ENCODE measurements around the gene LRRC52. TPM values are rescaled to one million over a fixed set of nuclear protein-coding genes. Genes with fewer than 3 reads are reported as not detected.

LRRC52 gene
- total and polyA plus RNA-seq, 9 of the 15 experiments (the other 6 are each of a cell fraction or from before 2014, with no cell fraction given), result not detected

- CTCF ChIA-PET (ENCODE audit: low intra/inter-chr PET ratio), result no interaction called here
- intact Hi-C loops (cut with micrococcal nuclease), result no loop called here
- no TSS peak for BruUV-seq (replicated peaks)
These were observed 6.3 kb upstream of the LRRC52 start for GRCh38 chr1:165537356-165538109.

GRCh38 chr1:165539306-165539705, 4.5 kb upstream of the LRRC52 start:
- 0% methylated on average over 4 of the region's 4 CpGs for WGBS (ENCODE audit: insufficient coverage, low coverage, missing lambda C conversion rate)
- intact Hi-C loops (cut with micrococcal nuclease), result no loop called here
- no peak for FAIRE-seq
- ChIA-PET CTCF (ENCODE audit: low intra/inter-chr PET ratio) (no interaction called here), POLR2A (interaction anchor here (1.0 to 1.2 kb wide), 2 partner anchors 10 to 13 kb away, joined by 3 read pairs; no protein-coding TSS in a partner anchor)
- Histone ChIP-seq H2AFZ (ENCODE audit: low read depth, low read length) (no peak overlapping the region), H3K79me2 (ENCODE audit: control insufficient read depth, insufficient read depth, low read length) (no peaks in the 10 kb centered on the region), H3K4me3 (no peak overlapping the region), H3K9ac (ENCODE audit: insufficient read depth in 1 of 2, low read depth in 2 of 2, low read length in 2 of 2) (no peak overlapping the region), H3K36me3 (ENCODE audit: control insufficient read depth, insufficient read depth, low read length) (no peaks in the 10 kb centered on the region), H4K20me1 (replicated peaks; ENCODE audit: control insufficient read depth, insufficient read depth, low read length) (no peaks in the 10 kb centered on the region), H3K27me3 (ENCODE audit: control insufficient read depth in 2 of 2, insufficient read depth in 2 of 2, low read length in 2 of 2) (peaks cover 3 to 20% of the 10 kb centered on the region in 2 experiments), H3K4me2 (ENCODE audit: insufficient read depth, low read length) (no peak overlapping the region), H3K27ac (ENCODE audit: extremely low read depth, low read depth, low read length) (no peak overlapping the region), H3K9me1 (ENCODE audit: control insufficient read depth, insufficient read depth, low read length) (no peaks in the 10 kb centered on the region), H3K9me3 (replicated peaks; ENCODE audit: control insufficient read depth, insufficient read depth, low read depth, low read length) (no peaks in the 10 kb centered on the region), H3K4me1 (replicated peaks in 1 of 2; ENCODE audit: control insufficient read depth in 2 of 2, insufficient read depth in 2 of 2, low read length in 2 of 2) (no peaks in the 10 kb centered on the region)
- no TSS peak for BruUV-seq (replicated peaks)
- no peak for DNase-seq (ENCODE audit: extremely low read depth in 1 of 4, low spot score in 3 of 4)
- TF ChIP-seq SMARCB1 (IDR thresholded peaks at IDR 0.05; ENCODE audit: insufficient read length, low read depth), result no peak
- TF ChIP-seq PYGO2 (tag; IDR thresholded peaks at IDR 0.05), result no peak
- TF ChIP-seq ZNF24 (IDR thresholded peaks at IDR 0.05), result no peak
- no peak for TF ChIP-seq KDM5B (IDR thresholded peaks at IDR 0.05; ENCODE audit: insufficient replicate concordance, low read depth, low read length)
- TF ChIP-seq PML (IDR thresholded peaks at IDR 0.05; ENCODE audit: low read length), result no peak
- in situ Hi-C loops (cut with MboI), result no loop called here
- ATAC-seq, result no peak

More at GRCh38 chr1:165537356-165538109, 6.3 kb upstream of the LRRC52 start:
- TF ChIP-seq JUN (IDR thresholded peaks at IDR 0.05; ENCODE audit: borderline replicate concordance, low read depth, low read length), result no peak
- TF ChIP-seq JUN (CRISPR knock-in tag; IDR thresholded peaks at IDR 0.05; ENCODE audit: borderline replicate concordance), result no peak
- no peak for TF ChIP-seq FOXA1 (IDR thresholded peaks at IDR 0.05; ENCODE audit: borderline replicate concordance)
- no peak for TF ChIP-seq NELFE (IDR thresholded peaks at IDR 0.05; ENCODE audit: insufficient read depth, insufficient read length)
- no peak for FAIRE-seq
- no peak for ATAC-seq
- no peaks in the 10 kb centered on the region for H3K36me3 ChIP-seq (ENCODE audit: control insufficient read depth, insufficient read depth, low read length)
- H3K9me3 ChIP-seq (replicated peaks; ENCODE audit: control insufficient read depth, insufficient read depth, low read depth, low read length), result no peaks in the 10 kb centered on the region
- peaks cover 3 to 14% of the 10 kb centered on the region in 2 experiments; a peak in 4 of 5 replicates for H3K27me3 ChIP-seq (ENCODE audit: control insufficient read depth in 2 of 2, insufficient read depth in 2 of 2, low read length in 2 of 2)
- no peaks in the 10 kb centered on the region for H4K20me1 ChIP-seq (replicated peaks; ENCODE audit: control insufficient read depth, insufficient read depth, low read length)
- H3K27ac ChIP-seq (ENCODE audit: extremely low read depth, low read depth, low read length), result no peak overlapping the region
- H3K9ac ChIP-seq (ENCODE audit: insufficient read depth in 1 of 2, low read depth in 2 of 2, low read length in 2 of 2), result no peak overlapping the region
- no peak for DNase-seq (ENCODE audit: extremely low read depth in 1 of 4, low spot score in 3 of 4)
- H3K4me1 ChIP-seq (replicated peaks in 1 of 2; ENCODE audit: control insufficient read depth in 2 of 2, insufficient read depth in 2 of 2, low read length in 2 of 2), result no peaks in the 10 kb centered on the region
- H3K79me2 ChIP-seq (ENCODE audit: control insufficient read depth, insufficient read depth, low read length), result no peaks in the 10 kb centered on the region
- POLR2A ChIA-PET, result no interaction called here
- H3K9me1 ChIP-seq (ENCODE audit: control insufficient read depth, insufficient read depth, low read length), result no peaks in the 10 kb centered on the region
- no peak overlapping the region for H2AFZ ChIP-seq (ENCODE audit: low read depth, low read length)
- no peak overlapping the region for H3K4me2 ChIP-seq (ENCODE audit: insufficient read depth, low read length)
- H3K4me3 ChIP-seq, result no peak overlapping the region
- in situ Hi-C loops (cut with MboI), result no loop called here
- under 1% methylated on average over 14 of the region's 14 CpGs for WGBS (ENCODE audit: insufficient coverage, low coverage, missing lambda C conversion rate)
